Thymus (tissue), 11 donors: Measurements from ENCODE around the gene ST6GALNAC2. TPM values are rescaled to one million over a fixed set of nuclear protein-coding genes. Genes with fewer than 3 reads are reported as not detected.

ENCODE experiments used
- DNase-seq, 9 donors: peaks; one replicate each; pipeline ENCODE4 v3.0.0-alpha.2; 2013; ENCODE audit warnings: low spot score in 9 of 9, low read depth in 6 of 9, missing footprints in 1 of 9
- H3K27ac ChIP-seq, 2 donors: one replicate each; pipeline ENCODE4 v1.5.1; 2013; ENCODE audit warnings: control low read depth in 1 of 2, low read depth in 1 of 2, low read length in 1 of 2, mild to moderate bottlenecking in 1 of 2, moderate library complexity in 1 of 2
- H3K27me3 ChIP-seq, 2 donors: one replicate each; pipeline ENCODE4 v1.5.1; 2013; ENCODE audit warnings: low read length in 1 of 2; ENCODE audit not compliant: control insufficient read depth in 2 of 2, insufficient read depth in 1 of 2
- H3K36me3 ChIP-seq, 2 donors: one replicate each; pipeline ENCODE4 v1.5.1; 2013; ENCODE audit warnings: low read length in 1 of 2, mild to moderate bottlenecking in 1 of 2, moderate library complexity in 1 of 2; ENCODE audit not compliant: control insufficient read depth in 2 of 2, insufficient read depth in 2 of 2
- H3K4me1 ChIP-seq, 2 donors: one replicate each; pipeline ENCODE4 v1.5.1; 2013; ENCODE audit warnings: low read length in 2 of 2; ENCODE audit not compliant: control insufficient read depth in 2 of 2, insufficient read depth in 2 of 2
- H3K4me3 ChIP-seq, 2 donors: one replicate each; pipeline ENCODE4 v1.5.1; 2013; ENCODE audit warnings: low read length in 2 of 2, control low read depth in 1 of 2, mild to moderate bottlenecking in 1 of 2
- H3K9me3 ChIP-seq, 2 donors: one replicate each; pipeline ENCODE4 v1.5.1; 2013; ENCODE audit warnings: low read length in 1 of 2, mild to moderate bottlenecking in 1 of 2; ENCODE audit not compliant: control insufficient read depth in 2 of 2, insufficient read depth in 1 of 2
- WGBS: extraction: QIAGEN DNeasy Blood & Tissue Kit; methylation state at CpG from one replicate; pipeline ENCODE4 v1.1.7; 2013; 5-methylcytosine and 5-hydroxymethylcytosine counted together
- polyA plus RNA-seq: library from polyadenylated mRNA; stranded (reverse); fragments of 200-250 nt; gene quantifications from one replicate; pipeline ENCODE4 v1.2.3, GENCODE V29; 2013
- total RNA-seq: library from RNA; stranded (reverse); fragments of 120-200 nt; gene quantifications from one replicate; pipeline ENCODE4 v1.2.4, GENCODE V29; 2013
- donor health status: healthy.

The ST6GALNAC2 gene
- total and polyA plus RNA-seq, 2 donors = 0.76 to 4.3 TPM

GRCh38 chr17:76546556-76547182 is 39.0 kb downstream of the ST6GALNAC2 start:
- Histone ChIP-seq H3K36me3 (no peaks in the 10 kb centered on the region), H3K4me1 (peaks cover 8 to 27% of the 10 kb centered on the region in 2 donors), H3K27me3 (peaks cover 7 to 39% of the 10 kb centered on the region in 2 donors), H3K27ac (no peak overlapping the region), H3K9me3 (no peaks in the 10 kb centered on the region), H3K4me3 (no peak overlapping the region)
- WGBS = 72% methylated on average over 11 of the region's 11 CpGs
- DNase-seq = no peak

- peaks cover 8 to 25% of the 10 kb centered on the region in 2 donors for H3K4me1 ChIP-seq
- H3K36me3 ChIP-seq = no peaks in the 10 kb centered on the region
- H3K9me3 ChIP-seq = no peaks in the 10 kb centered on the region
- 89% methylated on average over 13 of the region's 13 CpGs for WGBS
- no peak overlapping the region for H3K27ac ChIP-seq
- H3K27me3 ChIP-seq = peaks cover 7 to 45% of the 10 kb centered on the region in 2 donors
- no peak for DNase-seq
- H3K4me3 ChIP-seq = no peak overlapping the region
Observed at GRCh38 chr17:76545918-76546555, 39.6 kb downstream of the ST6GALNAC2 start.

- H3K36me3 ChIP-seq = no peaks in the 10 kb centered on the region
- H3K4me1 ChIP-seq = peaks cover 11 to 34% of the 10 kb centered on the region in 2 donors
- H3K27ac ChIP-seq = no peak overlapping the region
- 86% methylated on average over 24 of the region's 24 CpGs for WGBS
- H3K9me3 ChIP-seq = no peaks in the 10 kb centered on the region
- H3K27me3 ChIP-seq = peaks cover 14 to 57% of the 10 kb centered on the region in 2 donors
- DNase-seq = no peak
- no peak overlapping the region for H3K4me3 ChIP-seq
Observed at GRCh38 chr17:76544546-76545365, 40.9 kb downstream of the ST6GALNAC2 start.

- DNase-seq = no peak
- H3K4me3 ChIP-seq = no peak overlapping the region
- H3K27ac ChIP-seq = no peak overlapping the region
- H3K36me3 ChIP-seq = no peaks in the 10 kb centered on the region
- peaks cover 22 to 65% of the 10 kb centered on the region in 2 donors for H3K27me3 ChIP-seq
- WGBS = 48% methylated on average over 22 of the region's 22 CpGs
- H3K4me1 ChIP-seq = peaks cover 11 to 34% of the 10 kb centered on the region in 2 donors
- H3K9me3 ChIP-seq = no peaks in the 10 kb centered on the region
Observed at GRCh38 chr17:76543826-76544545, 41.7 kb downstream of the ST6GALNAC2 start.

- no peak overlapping the region for H3K4me3 ChIP-seq
- no peak overlapping the region for H3K27ac ChIP-seq
- H3K27me3 ChIP-seq = peaks cover 27 to 70% of the 10 kb centered on the region in 2 donors
- H3K9me3 ChIP-seq = peaks cover 0 to 2% of the 10 kb centered on the region in 2 donors
- DNase-seq = no peak
- no peaks in the 10 kb centered on the region for H3K36me3 ChIP-seq
- peaks cover 11 to 35% of the 10 kb centered on the region in 2 donors for H3K4me1 ChIP-seq
- WGBS = 79% methylated on average over 6 of the region's 6 CpGs
Observed at GRCh38 chr17:76543482-76543825, 42.2 kb downstream of the ST6GALNAC2 start.

- Histone ChIP-seq H3K27me3 (peaks cover 32 to 75% of the 10 kb centered on the region in 2 donors), H3K4me1 (peaks cover 11 to 38% of the 10 kb centered on the region in 2 donors), H3K4me3 (no peak overlapping the region), H3K36me3 (no peaks in the 10 kb centered on the region), H3K9me3 (peaks cover 0 to 5% of the 10 kb centered on the region in 2 donors), H3K27ac (no peak overlapping the region)
- no peak for DNase-seq
- 95% methylated on average over 8 of the region's 8 CpGs for WGBS
Observed at GRCh38 chr17:76542984-76543383, 42.7 kb downstream of the ST6GALNAC2 start.

GRCh38 chr17:76542566-76542971 is 43.1 kb downstream of the ST6GALNAC2 start:
- H3K4me3 ChIP-seq = no peak overlapping the region
- 91% methylated on average over 10 of the region's 10 CpGs for WGBS
- no peak for DNase-seq
- peaks cover 36 to 79% of the 10 kb centered on the region in 2 donors for H3K27me3 ChIP-seq
- H3K4me1 ChIP-seq = peaks cover 11 to 38% of the 10 kb centered on the region in 2 donors
- peaks cover 0 to 5% of the 10 kb centered on the region in 2 donors for H3K9me3 ChIP-seq
- H3K27ac ChIP-seq = no peak overlapping the region
- H3K36me3 ChIP-seq = no peaks in the 10 kb centered on the region

GRCh38 chr17:76541739-76542454 is 43.8 kb downstream of the ST6GALNAC2 start:
- no peak for DNase-seq
- Histone ChIP-seq H3K4me1 (peaks cover 7 to 34% of the 10 kb centered on the region in 2 donors), H3K27ac (no peak overlapping the region), H3K27me3 (peaks cover 42 to 85% of the 10 kb centered on the region in 2 donors), H3K9me3 (peaks cover 0 to 5% of the 10 kb centered on the region in 2 donors), H3K36me3 (no peaks in the 10 kb centered on the region), H3K4me3 (no peak overlapping the region)
- 98% methylated on average over 10 of the region's 10 CpGs for whole genome bisulfite sequencing
